ENCODE results near the gene CIB1.
A peak's percentile ranks its signal among the peaks of the same experiment; 100 is the strongest.

The CIB1 gene

DNA sequence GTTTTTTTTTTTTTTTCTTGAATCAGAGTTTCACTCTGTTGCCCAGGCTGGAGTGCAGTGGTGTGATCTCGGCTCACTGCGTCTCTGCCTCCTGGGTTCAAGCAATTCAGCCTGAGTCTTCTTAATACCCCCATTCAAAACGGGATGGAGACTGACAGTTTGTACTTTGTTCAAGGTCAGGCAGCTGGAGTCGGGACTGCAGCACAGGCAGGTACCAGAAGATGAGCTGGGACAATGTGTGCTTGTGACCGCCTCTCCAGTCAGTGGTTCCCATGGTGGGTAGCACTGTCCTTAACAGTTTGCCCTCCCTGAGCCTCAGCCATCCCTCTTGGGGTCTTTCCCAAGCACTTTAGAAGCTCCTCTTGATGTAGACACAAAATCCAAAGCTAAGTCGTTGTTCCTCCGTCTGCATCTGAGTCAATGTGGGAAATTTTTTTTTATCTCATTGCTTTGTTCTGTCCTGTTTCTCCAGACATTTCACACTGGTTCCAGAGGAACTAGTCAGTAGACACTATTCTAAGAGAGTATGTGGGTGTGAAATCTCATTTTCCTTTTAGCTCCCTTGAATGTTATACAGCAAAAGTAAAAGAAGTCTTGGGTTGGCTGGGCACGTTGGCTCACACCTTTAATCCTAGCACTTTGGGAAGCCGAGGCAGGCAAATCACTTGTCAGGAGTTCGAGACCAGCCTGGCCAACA is 10.3 kb upstream of the CIB1 start:
- no peak overlapping the region for H3K4me3 ChIP-seq (ENCODE audit: low read depth, low read length)
- H3K27me3 ChIP-seq (ENCODE audit: insufficient read depth, low read depth, severe bottlenecking) = no peaks in the 10 kb centered on the region
- no peak overlapping the region for H3K27ac ChIP-seq
- no peak for DNase-seq
- TF ChIP-seq, protein P1, sequence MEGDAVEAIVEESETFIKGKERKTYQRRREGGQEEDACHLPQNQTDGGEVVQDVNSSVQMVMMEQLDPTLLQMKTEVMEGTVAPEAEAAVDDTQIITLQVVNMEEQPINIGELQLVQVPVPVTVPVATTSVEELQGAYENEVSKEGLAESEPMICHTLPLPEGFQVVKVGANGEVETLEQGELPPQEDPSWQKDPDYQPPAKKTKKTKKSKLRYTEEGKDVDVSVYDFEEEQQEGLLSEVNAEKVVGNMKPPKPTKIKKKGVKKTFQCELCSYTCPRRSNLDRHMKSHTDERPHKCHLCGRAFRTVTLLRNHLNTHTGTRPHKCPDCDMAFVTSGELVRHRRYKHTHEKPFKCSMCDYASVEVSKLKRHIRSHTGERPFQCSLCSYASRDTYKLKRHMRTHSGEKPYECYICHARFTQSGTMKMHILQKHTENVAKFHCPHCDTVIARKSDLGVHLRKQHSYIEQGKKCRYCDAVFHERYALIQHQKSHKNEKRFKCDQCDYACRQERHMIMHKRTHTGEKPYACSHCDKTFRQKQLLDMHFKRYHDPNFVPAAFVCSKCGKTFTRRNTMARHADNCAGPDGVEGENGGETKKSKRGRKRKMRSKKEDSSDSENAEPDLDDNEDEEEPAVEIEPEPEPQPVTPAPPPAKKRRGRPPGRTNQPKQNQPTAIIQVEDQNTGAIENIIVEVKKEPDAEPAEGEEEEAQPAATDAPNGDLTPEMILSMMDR (IDR thresholded peaks at IDR 0.05; ENCODE audit: low read depth, low read length) = no peak
- no peaks in the 10 kb centered on the region for H3K36me3 ChIP-seq
- H3K9me3 ChIP-seq (ENCODE audit: severe bottlenecking) = no peaks in the 10 kb centered on the region

DNA sequence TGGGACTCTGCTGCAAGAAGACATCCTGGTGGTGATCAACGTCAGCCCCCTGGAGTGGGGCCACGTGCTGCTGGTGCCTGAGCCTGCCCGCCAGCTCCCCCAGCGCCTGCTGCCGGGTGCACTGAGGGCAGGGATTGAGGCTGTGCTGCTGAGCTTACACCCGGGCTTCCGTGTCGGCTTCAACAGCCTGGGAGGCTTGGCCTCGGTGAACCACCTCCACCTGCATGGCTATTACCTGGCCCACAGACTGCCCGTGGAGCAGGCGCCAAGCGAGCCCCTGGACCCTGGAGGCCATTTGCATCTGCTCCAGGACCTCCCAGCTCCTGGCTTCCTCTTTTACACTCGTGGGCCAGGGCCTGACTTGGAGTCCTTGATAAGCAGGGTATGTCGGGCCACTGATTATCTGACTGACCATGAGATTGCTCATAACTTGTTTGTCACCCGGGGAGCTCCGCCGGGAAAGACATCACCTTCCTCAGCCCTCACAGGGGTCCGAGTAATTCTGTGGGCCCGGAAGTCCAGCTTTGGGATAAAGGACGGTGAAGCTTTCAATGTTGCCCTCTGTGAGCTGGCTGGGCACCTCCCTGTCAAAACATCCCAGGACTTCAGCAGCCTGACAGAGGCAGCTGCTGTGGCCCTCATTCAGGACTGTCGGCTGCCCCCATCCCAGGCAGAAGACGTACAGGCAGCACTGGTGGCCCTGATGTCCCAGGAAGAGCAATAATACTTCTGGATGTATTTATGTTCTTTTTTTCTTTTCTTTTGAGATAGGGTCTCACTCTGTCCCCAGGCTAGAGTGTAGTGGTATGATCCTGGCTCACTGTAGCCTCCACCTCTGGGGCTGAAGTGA is 7.8 kb upstream of the CIB1 start:
- Histone ChIP-seq H3K36me3 (peaks cover 14% of the 10 kb centered on the region), H3K27me3 (ENCODE audit: insufficient read depth, low read depth, severe bottlenecking) (no peaks in the 10 kb centered on the region), H3K4me3 (ENCODE audit: low read depth, low read length) (no peak overlapping the region), H3K27ac (peak overlapping the region; percentile 59), H3K9me3 (ENCODE audit: severe bottlenecking) (no peaks in the 10 kb centered on the region)
- TF ChIP-seq, protein P1 (IDR thresholded peaks at IDR 0.05; ENCODE audit: low read depth, low read length) = peak; percentile 36; the same call in 1 of the 2 replicates
- DNase-seq = peak; percentile 82

GRCh38 chr15:90240856-90241255 is 7.1 kb upstream of the CIB1 start:
- H3K27me3 ChIP-seq (ENCODE audit: insufficient read depth, low read depth, severe bottlenecking) = no peaks in the 10 kb centered on the region
- no peak for DNase-seq
- peak overlapping the region; percentile 59 for H3K27ac ChIP-seq
- H3K9me3 ChIP-seq (ENCODE audit: severe bottlenecking) = no peaks in the 10 kb centered on the region
- TF ChIP-seq, protein P1 (IDR thresholded peaks at IDR 0.05; ENCODE audit: low read depth, low read length) = no peak
- H3K4me3 ChIP-seq (ENCODE audit: low read depth, low read length) = no peak overlapping the region
- peaks cover 18% of the 10 kb centered on the region for H3K36me3 ChIP-seq

DNA sequence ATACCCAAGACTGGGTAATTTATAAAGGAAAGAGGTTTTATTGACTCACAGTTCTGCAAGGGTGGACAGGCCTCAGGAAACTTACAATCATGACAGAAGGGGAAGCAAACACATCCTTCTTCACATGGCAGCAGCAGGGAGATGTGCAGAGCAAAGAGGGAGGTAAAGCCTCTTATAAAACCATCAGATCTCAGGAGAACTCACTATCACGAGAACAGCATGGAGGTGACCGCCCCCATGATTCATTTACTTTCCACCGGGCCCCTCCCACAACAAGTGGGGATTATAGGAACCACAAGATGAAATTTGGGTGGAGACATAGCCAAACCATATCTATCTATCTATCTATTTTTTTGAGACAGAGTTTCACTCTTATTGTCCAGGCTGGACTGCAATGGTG is 5.6 kb upstream of the CIB1 start:
- Histone ChIP-seq H3K9me3 (ENCODE audit: severe bottlenecking) (no peaks in the 10 kb centered on the region), H3K27me3 (ENCODE audit: insufficient read depth, low read depth, severe bottlenecking) (no peaks in the 10 kb centered on the region), H3K36me3 (peaks cover 18% of the 10 kb centered on the region), H3K27ac (no peak overlapping the region), H3K4me3 (ENCODE audit: low read depth, low read length) (no peak overlapping the region)
- DNase-seq = no peak
- TF ChIP-seq, protein P1 (IDR thresholded peaks at IDR 0.05; ENCODE audit: low read depth, low read length) = no peak

DNA sequence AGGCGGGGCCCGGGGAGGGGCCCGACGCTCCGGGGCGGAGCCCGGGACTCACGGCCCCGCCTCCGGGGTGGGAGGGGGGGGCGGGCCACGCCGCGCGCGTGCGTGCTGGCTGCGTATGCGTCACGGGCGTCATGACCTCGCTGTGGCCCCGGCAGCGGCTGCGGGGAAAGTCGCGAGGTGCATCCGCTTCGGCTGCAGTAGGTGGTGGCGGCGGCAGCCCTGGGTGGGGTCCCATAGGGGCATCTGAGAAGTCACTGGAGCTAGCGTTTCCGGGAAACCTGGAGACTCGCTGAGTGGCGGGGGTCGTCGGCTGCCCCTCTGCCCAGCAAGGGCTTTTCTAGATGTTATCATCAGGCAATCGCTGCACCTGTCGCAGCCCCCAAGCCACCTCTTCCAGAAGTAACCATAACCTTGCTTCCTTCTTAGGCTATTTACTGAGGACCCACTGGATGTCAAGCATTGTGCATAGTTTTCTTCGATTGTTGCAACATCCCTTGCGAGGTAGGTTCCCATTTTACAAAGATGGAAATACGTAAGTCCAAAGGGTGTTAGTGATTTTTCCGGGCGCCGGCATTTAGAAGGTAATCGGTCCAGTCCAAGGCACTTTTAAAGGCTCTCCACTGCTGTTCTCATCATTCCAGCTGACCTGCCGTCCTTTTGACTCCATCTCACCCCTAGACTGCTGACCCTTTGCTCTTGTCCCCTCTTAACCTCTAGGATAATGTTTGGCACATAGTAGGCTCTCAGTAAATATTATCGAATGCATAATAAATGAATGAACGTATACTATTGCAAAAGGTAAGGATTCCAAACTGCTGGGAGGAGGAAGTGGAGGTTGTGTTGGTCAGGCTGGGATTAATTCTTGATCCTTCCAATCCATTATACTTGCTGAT is 601 bp upstream of the CIB1 start, which contains the start of gene GDPGP1:
Gene GDPGP1, plus strand, starts transcription at position 114 of the 893 bp plus-strand sequence. CDS start 6,700 bp downstream, outside the sequence.
- no peaks in the 10 kb centered on the region for H3K9me3 ChIP-seq (ENCODE audit: severe bottlenecking)
- H3K27ac ChIP-seq = peak within 1 kb of the TSS; percentile 73
- no peaks in the 10 kb centered on the region for H3K27me3 ChIP-seq (ENCODE audit: insufficient read depth, low read depth, severe bottlenecking)
- H3K36me3 ChIP-seq = peaks cover 37% of the 10 kb centered on the region
- no peak for DNase-seq
- TF ChIP-seq, protein P1 (IDR thresholded peaks at IDR 0.05; ENCODE audit: low read depth, low read length) = no peak
- H3K4me3 ChIP-seq (ENCODE audit: low read depth, low read length) = peak within 1 kb of the TSS; percentile 73

All from WERI-Rb-1 (cell line).